Caki2 (cell line): Measurements from ENCODE around the gene OR2C3. TPM values are rescaled to one million over a fixed set of nuclear protein-coding genes. Genes with fewer than 3 reads are reported as not detected.

Source experiments
- DNase-seq: peaks from one replicate; pipeline ENCODE4 v3.0.0-alpha.2; 2015; ENCODE audit warnings: low read depth
- in situ Hi-C: cut with HindIII; loops from 2 replicates; pipeline ENCODE4 v1.10.0; 2016; ENCODE audit warnings: low sequenced_read_pairs, low pct_unique_long_range_greater_than_20kb, mixed read lengths
- total RNA-seq: library from RNA; depleted of rRNA; stranded (reverse); fragments of >200 nt; shearing (Covaris generic); gene quantifications from 2 replicates; pipeline ENCODE4 v1.2.3, GENCODE V29; 2014; ENCODE audit warnings: low replicate concordance; rRNA removed

Gene OR2C3
- total RNA-seq: not detected in 2 replicates

DNA sequence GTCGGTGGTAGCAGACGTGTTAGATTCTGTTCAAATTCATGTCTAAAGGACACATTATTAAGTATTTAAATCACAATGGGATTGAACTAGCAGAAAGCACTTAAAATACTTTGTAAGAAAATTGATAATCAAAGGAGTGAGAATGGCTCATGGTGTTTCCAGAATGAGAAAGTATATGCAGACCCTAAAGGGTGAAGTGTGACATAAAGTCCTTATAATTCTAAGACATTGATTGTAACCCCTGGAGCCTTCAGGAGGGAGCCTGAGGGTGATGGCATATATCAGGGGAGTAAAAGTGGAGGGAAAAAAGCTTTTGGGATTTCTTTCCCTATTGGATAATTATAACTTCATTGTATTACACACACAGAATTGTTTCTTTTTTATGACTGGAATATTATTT is at the start of gene OR2C3:
TSS of gene OR2C3 (minus strand) at position 101 of the 400 bp plus-strand sequence. CDS start 3,929 bp downstream, outside the sequence.
- no peak for DNase-seq
- in situ Hi-C loops: no loop called here

DNA sequence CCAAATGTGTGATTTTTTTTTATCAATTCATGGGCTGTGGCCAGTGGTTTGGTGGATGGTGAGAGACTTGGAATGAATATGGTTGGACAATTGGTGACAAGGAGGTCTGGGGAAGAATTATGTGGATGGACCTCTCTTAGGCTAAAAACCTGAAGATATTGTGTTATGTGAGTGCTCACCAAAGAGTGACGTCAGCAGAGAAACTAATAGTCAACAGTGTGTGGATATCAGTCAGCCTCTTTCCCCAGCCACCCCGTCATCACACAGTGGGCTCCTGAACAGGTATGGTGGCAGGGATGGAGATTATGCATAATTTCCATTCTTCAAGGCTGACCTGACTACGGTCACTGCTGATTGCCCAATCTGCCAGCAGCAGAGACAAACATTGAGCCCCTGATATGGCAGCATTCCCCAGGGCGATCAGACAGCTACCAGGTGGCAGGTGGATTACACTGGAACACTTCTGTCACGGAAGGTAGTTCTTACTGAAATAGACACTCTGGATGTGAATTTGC is 42.8 kb upstream of the OR2C3 start:
- in situ Hi-C loops: no loop called here
- DNase-seq: no peak

DNA sequence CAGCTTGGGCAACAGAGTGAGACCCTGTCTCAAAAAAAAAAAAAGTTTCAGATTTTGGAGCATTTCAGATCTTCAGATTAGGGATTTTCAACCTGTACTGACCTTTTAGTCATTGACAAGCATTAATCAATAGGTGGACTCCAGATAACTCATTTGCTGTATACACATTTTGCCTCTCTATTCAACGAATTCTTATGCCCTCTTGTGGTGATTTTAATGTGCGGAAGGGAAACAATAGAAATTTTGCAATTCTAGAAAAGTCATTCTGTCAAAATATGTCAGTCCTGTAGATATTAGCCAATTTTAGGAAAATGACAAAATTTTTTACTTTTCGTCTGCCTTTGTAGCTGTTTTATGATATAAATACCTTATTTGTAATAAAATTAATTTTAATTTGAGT is 40.3 kb upstream of the OR2C3 start:
- in situ Hi-C loops: no loop called here
- DNase-seq: no peak

DNA sequence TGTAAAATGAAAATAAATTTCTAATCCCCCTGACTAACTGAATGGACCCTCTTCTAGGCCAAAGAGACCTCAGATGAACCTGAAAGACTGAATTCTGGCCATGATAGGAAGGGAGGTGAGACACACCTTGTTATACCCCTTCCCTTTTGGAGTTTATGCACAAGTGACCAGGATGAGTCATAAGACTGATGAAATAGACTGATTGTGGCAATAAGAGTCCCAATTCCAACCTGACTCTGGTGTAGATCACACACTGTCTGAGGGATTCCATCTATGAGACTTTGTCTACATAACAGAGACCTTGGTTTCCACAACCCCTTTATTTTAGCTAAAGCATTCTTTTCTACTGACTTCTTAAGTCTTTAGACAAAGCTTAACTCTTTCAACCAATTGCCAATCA is 38.4 kb upstream of the OR2C3 start:
- DNase-seq: no peak
- in situ Hi-C loops: no loop called here

DNA sequence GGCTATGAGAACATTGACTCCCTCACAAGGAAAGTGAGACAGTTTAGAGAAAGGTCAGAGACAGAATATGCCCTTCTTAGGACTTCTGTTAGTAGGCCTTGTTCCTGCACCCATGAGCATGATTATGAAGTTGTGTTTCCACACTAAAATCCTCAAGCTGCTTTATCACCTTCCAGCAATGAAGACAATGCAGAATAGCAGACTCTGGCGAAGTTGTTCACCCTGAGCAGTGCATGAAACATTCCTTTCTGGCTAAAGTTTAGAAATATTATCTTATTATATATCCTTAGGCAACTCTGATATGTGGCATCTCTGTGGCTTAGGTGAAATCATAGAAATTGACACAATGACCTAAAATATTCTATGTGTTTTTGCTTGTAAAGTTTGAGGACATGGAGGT is 38.0 kb upstream of the OR2C3 start:
- no peak for DNase-seq
- in situ Hi-C loops: no loop called here

DNA sequence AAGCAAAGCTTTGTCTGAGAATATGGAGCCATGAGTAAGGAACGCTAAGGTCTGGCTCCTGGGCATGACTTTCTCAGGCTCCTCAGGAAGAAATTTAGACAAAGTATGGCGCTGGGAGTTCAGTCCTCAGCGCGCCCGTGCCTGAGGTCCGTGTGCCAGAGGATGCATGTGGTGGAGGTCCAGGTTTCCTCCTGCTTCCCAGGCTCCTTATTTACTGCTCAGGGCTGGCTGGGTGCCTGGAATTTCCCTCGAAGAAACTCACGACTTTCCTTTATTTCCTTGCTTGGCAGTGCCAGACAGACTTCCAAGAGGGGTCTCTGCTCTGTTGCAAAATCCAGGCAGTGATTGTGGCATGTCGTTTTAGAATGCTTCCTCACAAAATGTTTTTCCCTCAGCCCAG is 26.0 kb upstream of the OR2C3 start:
- DNase-seq: no peak
- in situ Hi-C loops: no loop called here

DNA sequence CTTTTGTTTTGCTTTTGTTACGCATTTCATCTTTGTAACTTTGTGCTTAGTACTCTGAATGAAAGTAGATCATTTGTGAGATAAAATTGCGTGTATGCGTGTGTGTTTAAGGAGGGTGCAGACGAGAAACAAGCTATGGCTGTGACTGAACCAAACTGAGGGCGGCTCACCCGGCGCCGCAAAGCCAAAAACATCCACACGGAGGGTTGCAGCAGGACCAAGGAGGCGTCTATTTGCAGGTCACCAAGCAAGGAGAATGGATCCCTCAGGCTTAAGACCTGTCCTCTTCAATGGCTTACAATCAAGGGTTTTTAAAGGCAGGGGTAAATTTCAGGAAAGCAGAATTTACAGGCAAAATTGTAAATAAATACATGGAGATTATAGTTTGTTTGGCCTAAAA is 25.5 kb upstream of the OR2C3 start:
- no peak for DNase-seq
- in situ Hi-C loops: no loop called here

DNA sequence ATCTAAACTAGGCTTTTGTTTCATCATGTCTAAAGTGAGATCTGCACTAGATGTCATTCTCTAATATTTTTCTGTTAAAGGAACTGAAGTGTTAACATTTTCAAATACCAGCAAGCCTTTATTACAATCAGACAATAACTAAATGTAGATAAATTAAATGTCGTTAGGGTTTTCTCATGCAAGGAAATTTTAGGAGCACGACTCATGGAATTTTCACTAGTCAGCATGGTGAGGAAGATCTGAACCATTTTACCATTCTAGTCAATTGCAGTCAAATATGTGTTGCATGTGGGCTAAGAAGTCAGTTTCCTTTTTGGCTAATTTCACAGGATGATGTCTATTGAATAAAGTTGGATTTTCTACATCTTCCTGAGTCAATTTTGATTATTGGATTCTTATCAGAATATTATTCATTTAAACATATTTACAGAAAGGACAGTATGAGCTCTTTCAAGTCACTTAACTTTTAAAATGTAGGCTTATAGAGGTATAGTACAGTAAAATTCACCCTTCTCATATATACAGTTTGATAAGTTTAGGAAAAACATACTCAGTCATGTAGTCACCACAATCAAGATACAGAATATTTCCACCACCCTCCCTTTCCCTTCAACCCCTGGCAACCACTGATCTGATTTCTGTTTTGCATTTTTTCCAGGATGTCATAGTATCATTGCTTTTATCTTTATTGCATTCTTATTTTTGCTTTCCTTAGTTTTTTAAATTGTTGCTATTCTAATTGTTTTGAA is 21.9 kb upstream of the OR2C3 start:
- in situ Hi-C loops: no loop called here
- DNase-seq: no peak

DNA sequence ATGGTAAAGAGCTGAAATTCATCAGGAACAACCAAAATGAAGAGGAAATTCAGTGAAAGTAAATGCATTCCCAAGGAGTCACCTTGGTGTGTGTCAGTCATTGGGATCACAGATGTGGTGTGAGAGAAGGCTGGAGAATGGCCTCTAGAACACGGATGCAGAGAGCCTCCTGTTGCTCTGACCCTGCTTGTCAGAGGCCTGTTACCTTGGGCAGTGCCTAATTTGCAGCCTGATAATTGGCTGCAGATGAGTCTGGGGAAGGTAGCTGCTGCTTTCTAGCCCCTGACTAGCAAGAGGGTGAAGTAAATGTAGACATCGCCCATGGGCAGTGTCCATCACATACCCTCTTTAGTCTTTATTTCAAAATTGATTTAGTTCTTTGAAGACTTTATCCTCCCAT is 16.0 kb upstream of the OR2C3 start:
- in situ Hi-C loops: no loop called here
- DNase-seq: no peak

DNA sequence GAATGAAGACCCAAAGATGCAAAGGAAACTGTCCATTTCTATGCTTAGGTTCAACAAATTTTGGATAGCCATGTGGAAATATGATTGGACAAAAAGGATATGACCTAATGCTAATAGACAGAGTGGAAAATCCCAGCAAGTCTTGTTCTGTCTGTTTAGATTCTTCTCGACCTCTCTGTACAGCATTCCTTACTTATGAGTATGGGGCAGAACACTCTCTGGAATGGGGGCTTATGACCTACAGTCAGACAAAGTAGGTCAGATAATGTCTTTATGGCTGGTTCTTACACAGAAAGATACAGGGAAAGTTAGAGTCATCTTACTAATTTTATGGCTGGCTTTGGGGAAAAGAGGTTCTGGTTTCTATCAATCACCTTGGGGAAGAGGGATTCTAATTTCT is 15.5 kb upstream of the OR2C3 start:
- in situ Hi-C loops: no loop called here
- DNase-seq: no peak

DNA sequence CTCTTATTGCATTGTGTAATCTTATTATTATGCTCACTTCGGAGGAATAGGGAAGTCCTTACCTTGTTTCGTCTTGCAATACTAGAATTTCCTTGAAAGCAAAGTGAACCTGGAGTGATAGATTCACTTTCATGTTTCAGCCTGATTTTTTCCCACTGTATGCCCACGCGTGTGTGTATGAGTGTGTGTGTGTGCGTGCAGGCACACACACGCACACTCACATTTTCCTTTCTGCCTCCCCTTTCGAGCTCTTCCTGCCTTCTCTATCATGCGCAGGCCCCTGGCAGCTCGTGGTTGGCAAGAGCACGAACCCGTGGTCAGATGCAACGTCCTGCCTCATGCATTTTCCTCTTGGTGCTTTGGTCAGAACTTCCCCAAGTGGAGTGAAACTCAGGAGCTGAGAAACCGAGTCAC is 12.5 kb upstream of the OR2C3 start, which contains the start of gene GCSAML:
TSS of gene GCSAML (plus strand) at position 366 of the 414 bp plus-strand sequence. CDS start 58 bp downstream, outside the sequence.
- in situ Hi-C loops: no loop called here
- DNase-seq: no peak

DNA sequence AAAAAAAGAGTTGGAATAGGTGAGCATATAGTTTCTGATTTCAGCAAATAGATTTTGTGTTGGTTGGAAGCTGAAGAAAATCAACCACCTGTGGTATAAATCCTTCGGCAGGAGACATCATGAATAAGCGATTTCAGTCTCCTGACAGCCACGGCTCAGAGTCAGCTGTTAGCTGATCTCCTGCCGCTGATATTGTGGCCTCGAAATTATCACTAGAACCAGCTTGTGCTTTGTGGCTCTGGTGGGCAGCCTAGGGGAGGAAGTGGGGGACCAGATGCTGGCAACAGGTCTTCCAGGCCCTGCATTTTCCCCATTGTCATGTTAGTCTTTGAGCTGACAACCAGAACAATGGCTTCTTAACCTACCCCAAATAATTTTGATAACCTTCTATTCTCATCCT is 11.9 kb upstream of the OR2C3 start:
- no peak for DNase-seq
- in situ Hi-C loops: no loop called here

DNA sequence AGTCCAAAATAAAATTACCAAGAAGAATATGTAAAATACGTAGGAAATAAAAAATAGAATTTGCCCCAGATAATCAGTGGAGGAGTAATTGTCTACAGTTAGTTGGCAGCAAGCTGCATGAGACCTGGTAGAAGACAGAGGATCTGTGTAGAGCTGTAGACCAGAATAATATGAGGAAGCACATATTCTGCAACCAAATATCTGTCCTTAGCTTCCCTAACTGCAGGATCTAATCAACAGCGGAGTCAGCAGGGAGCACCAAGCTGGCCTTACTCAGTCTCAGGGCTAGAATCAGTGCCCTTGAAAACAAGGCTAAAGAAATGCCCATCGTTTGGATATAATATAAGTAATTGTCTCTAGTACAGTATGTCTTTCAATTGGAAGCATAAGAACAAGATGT is 6.6 kb upstream of the OR2C3 start:
- in situ Hi-C loops: no loop called here

DNA sequence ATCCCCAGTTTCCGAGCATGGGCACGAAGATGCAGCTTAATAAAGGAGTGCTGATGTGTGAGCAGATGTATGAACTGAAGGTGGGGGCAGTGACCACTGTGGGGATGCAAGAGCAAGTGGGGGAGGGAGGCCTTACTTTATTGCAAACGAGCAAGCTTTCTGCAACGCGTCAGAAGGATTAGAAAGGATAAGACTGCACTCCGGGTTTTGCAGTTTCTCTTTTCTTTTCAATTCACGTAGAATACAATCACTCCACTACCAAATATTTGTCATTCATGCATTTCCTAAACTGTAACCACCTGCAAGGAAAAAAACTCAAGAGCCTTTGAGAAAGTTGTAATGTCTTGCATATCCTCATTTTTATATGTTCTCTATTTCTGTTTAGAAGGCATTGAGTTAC is 4.3 kb upstream of the OR2C3 start:
- in situ Hi-C loops: no loop called here
- DNase-seq: no peak

More for the DNA sequence above, 6.6 kb upstream of the OR2C3 start:
- DNase-seq: no peak

DNA sequence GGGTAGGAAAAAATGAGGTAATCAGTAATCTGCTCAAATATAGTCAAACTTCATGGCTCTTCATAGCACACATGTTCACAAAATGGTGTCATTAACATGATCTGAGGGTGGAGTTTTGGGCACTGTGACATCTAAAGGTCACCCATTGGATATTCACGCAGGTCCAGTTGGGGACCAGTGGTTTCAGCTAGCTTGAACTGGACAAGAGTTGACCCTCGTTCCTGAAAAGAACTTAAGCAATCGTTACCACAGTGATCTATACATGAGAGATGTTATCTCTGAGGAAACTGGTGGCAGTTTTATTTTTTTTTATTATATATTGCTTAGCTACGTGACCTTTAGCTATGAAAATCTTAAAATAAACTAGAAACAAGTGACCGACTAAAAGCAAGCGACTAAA is 3.0 kb upstream of the OR2C3 start:
- in situ Hi-C loops: no loop called here
- no peak for DNase-seq

DNA sequence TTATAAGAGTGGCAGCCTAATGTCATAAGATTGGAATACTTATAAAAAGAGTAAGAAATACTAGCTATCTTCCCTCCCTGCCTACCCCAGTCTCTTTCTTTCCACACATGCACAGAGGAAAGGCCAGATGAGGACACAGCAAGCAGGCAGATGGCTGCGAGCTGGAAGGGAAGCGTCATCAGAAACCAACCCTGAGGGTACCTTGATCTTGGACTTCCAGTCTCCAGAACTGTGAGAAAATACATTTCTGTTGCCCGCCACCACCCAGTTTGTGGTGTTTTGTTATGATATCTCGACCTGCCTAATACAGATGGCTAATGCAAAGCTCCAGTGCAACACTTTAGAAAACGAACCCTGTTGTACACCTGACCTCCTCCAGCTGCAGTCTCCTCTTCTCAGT is 2.3 kb upstream of the OR2C3 start:
- no peak for DNase-seq

DNA sequence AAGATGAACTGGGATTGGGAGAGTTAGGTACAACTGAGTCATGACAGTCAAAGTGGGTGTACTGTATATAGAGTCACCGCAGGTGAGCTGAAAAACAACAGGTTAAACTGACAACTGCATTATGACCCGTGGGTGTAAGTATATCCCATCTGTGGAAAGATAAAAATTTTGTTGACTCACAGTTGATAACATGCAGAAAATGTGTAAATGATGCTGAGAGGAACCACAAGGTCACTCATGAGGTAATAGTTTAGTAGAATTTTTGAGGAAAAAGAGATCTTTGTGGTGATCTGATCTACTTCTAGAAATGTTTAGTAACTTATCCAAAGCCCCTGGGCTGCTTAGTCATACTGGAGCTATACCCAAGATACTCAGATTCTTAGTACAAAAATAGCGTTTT is 838 bp downstream of the OR2C3 start:
- no peak for DNase-seq
- in situ Hi-C loops: no loop called here

More for the DNA sequence above, 2.3 kb upstream of the OR2C3 start:
- in situ Hi-C loops: no loop called here

DNA sequence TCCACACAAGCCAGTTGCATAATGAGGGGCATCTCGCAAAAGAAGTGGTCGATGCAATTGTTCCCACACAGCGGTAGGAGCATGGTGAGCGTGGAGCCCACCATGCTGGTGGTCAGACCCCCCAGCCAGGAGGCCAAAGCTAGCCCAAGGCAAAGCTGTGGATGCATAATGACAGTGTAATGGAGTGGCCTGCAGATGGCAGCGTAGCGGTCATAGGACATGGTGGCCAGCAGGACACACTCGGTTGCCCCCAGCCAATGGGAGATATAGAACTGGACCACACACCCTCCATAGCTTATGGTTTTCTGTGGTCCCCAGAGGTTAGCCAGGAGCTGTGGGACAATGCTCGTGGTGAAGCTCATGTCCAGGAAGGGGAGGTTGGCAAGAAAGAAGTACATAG is 4.3 kb downstream of the OR2C3 start:
- no peak for DNase-seq
- in situ Hi-C loops: no loop called here

DNA sequence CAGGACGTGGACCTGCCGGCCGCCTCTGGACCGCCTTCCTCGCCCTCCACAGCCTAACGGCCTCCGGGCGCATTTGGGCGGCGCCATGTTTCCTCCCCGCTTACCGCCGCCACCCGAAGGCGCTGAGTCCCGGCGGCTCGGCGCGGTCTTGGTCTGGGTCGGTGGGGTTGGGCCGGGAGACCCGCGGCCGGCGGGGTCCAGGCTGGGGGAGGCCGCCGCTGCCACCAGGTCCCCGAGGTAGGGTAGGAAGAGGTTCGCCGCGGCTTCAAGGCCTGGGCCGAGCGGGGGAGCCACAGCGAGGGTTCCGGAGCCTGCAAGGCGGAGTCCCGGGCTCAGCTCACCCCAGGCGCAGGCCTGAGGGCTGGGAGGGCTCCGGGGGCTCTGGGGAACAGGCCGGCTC is 5.5 kb downstream of the OR2C3 start:
- in situ Hi-C loops: no loop called here

DNA sequence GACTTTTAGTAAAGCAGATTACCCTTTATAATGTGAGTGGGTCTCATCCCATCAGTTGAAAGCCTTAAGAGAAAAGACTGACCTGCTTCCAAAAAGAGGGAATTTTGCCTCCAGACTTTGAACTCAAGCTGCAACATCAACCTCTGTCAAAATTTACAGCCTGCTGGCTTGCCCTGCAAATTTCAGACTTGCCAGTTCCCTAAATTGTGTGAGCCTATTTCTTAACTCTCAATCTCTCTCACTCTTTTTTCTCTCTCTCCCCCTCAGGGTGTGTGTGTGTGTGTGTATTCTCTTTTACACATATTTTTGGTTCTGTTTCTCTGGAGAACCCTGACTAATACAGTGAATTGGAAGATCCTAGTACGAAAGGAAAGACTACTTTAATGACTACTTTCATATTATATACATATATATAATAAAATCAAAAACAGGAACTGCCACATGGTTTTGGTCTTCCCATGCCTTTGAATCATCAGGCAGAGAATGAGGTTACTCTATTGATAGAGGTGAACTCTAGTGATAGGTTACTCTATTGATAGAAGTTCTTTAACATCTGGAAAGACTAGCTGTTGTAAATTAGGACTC is 6.4 kb downstream of the OR2C3 start:
- DNase-seq: no peak
- in situ Hi-C loops: no loop called here

More for the DNA sequence above, 5.5 kb downstream of the OR2C3 start:
- DNase-seq: no peak
